Measurements from ENCODE around the gene PIGQ.
A peak's percentile ranks its signal among the peaks of the same experiment; 100 is the strongest.
"Not testable (repeated sequence)": the region's sequence is repeated elsewhere in the genome, so short reads cannot be mapped to it uniquely, and the experiment has no call there.

The PIGQ gene

GRCh38 chr16:586047-586644, 16.4 kb downstream of the PIGQ start:
- no peak for DNase-seq (ENCODE audit: low read depth in 2 of 2)

- no peak for DNase-seq (ENCODE audit: low read depth in 2 of 2)
Observed at GRCh38 chr16:586645-587590, 17.1 kb downstream of the PIGQ start.

GRCh38 chr16:588639-588888, 18.8 kb downstream of the PIGQ start:
- DNase-seq (ENCODE audit: low read depth in 2 of 2), result peak in 1 of 2 donors; percentile 45

GRCh38 chr16:588889-589657, 19.3 kb downstream of the PIGQ start:
- DNase-seq (ENCODE audit: low read depth in 2 of 2), result peak; percentile 97 to 98

- peak; percentile 98 to 99 for DNase-seq (ENCODE audit: low read depth in 2 of 2)
Observed at GRCh38 chr16:589658-590187, 20.0 kb downstream of the PIGQ start, which contains the start of gene RAB40C. TSS of gene RAB40C (plus strand) at chr16:590066. CDS start at chr16:590292, 226 bp downstream.

GRCh38 chr16:590188-590814, 20.5 kb downstream of the PIGQ start:
- DNase-seq (ENCODE audit: low read depth in 2 of 2), result no peak

GRCh38 chr16:590815-591200, 21.0 kb downstream of the PIGQ start:
- DNase-seq (ENCODE audit: low read depth in 2 of 2), result no peak

- no peak for DNase-seq (ENCODE audit: low read depth in 2 of 2)
Observed at GRCh38 chr16:591231-591630, 21.5 kb downstream of the PIGQ start.

- DNase-seq (ENCODE audit: low read depth in 2 of 2), result no peak
Observed at GRCh38 chr16:591892-592517, 22.2 kb downstream of the PIGQ start.

- no peak for DNase-seq (ENCODE audit: low read depth in 2 of 2)
Observed at GRCh38 chr16:592518-593306, 22.9 kb downstream of the PIGQ start.

GRCh38 chr16:593406-593805, 23.6 kb downstream of the PIGQ start:
- no peak for DNase-seq (ENCODE audit: low read depth in 2 of 2)

GRCh38 chr16:593807-594206, 24.0 kb downstream of the PIGQ start:
- no peak for DNase-seq (ENCODE audit: low read depth in 2 of 2)

GRCh38 chr16:595094-595528, 25.3 kb downstream of the PIGQ start:
- no peak for DNase-seq (ENCODE audit: low read depth in 2 of 2)

GRCh38 chr16:595942-596735, 26.4 kb downstream of the PIGQ start:
- no peak for DNase-seq (ENCODE audit: low read depth in 2 of 2)

- DNase-seq (ENCODE audit: low read depth in 2 of 2), result no peak
Observed at GRCh38 chr16:596736-597060, 26.9 kb downstream of the PIGQ start.

GRCh38 chr16:597655-598054, 27.9 kb downstream of the PIGQ start:
- DNase-seq (ENCODE audit: low read depth in 2 of 2), result not testable (repeated sequence)

GRCh38 chr16:598823-599739, 29.3 kb downstream of the PIGQ start:
- no peak for DNase-seq (ENCODE audit: low read depth in 2 of 2)

- no peak for DNase-seq (ENCODE audit: low read depth in 2 of 2)
Observed at GRCh38 chr16:600781-601180, 31.0 kb downstream of the PIGQ start.

- DNase-seq (ENCODE audit: low read depth in 2 of 2), result no peak
Observed at GRCh38 chr16:603933-604332, 34.2 kb downstream of the PIGQ start.
